Endothelial cell of umbilical vein (primary cell): ENCODE measurements around the gene DAPK2. TPM values are rescaled to one million over a fixed set of nuclear protein-coding genes. Genes with fewer than 3 reads are reported as not detected.

Experiments used
- BruUV-seq: library from RNA; stranded (reverse); fragments of 400-500 nt; replicated peaks from 2 replicates; lab custom pipeline; 2021; lab: Mats Ljungman, UMichigan
- CTCF ChIA-PET: fragments of 300-600, 350-600 bp; sonication (Branson Sonifier 250); formaldehyde crosslinking; loops from one replicate; lab custom pipeline; 2021; ENCODE audit warnings: antibody characterized with exemption, inconsistent platforms; lab: Charles Lee
- POLR2A ChIA-PET: fragments of 300-600, 350-600 bp; sonication (Branson Sonifier 250); formaldehyde crosslinking; loops from one replicate; lab custom pipeline; 2021; ENCODE audit warnings: antibody characterized with exemption, inconsistent platforms; lab: Charles Lee
- DNase-seq: peaks from one replicate; pipeline ENCODE4 v3.0.0-alpha.2; 2011; ENCODE audit warnings: low read depth, low spot score
- FAIRE-seq: peaks from 2 replicates; lab custom pipeline; 2011; peaks lifted over from hg19 to GRCh38; lab: Jason Lieb, UNC
- H2AFZ ChIP-seq: 2 replicates; pipeline ENCODE4 v1.6.0; 2012; ENCODE audit warnings: low read depth, low read length, control low read depth, inconsistent platforms
- H3K27ac ChIP-seq: 2 replicates; pipeline ENCODE4 v1.5.1; 2011; ENCODE audit warnings: low read depth, mild to moderate bottlenecking, control low read depth, low read length, moderate library complexity; ENCODE audit not compliant: insufficient read depth
- H3K27me3 ChIP-seq, 2 experiments: 2 replicates each; pipeline versions ENCODE4 v1.6.0 to v1.6.1; 2011; ENCODE audit warnings: low read length in 2 of 2, mixed read lengths in 1 of 2; ENCODE audit not compliant: control insufficient read depth in 2 of 2, insufficient read depth in 2 of 2
- H3K36me3 ChIP-seq, 2 experiments: 2 replicates in 1 of 2; 3 replicates in 1 of 2; pipeline ENCODE4 v1.5.1; 2011; ENCODE audit warnings: low read length in 2 of 2, mild to moderate bottlenecking in 1 of 2, moderate library complexity in 1 of 2; ENCODE audit not compliant: control insufficient read depth in 2 of 2, insufficient read depth in 2 of 2; ENCODE audit errors: extremely low read depth in 1 of 2
- H3K4me1 ChIP-seq: 3 replicates; pipeline ENCODE4 v1.5.1; 2011; ENCODE audit warnings: mild to moderate bottlenecking, low read length; ENCODE audit not compliant: control insufficient read depth, insufficient read depth; ENCODE audit errors: extremely low read depth
- H3K4me2 ChIP-seq: 2 replicates; pipeline ENCODE4 v1.6.1; 2011; ENCODE audit warnings: low read length, control low read depth, mixed read lengths; ENCODE audit not compliant: insufficient read depth
- H3K4me3 ChIP-seq, 3 experiments: fragments of 200-600 bp in 1 of 3; sonication (generic), shearing (Covaris generic) in 1 of 3; replicated peaks in 1 of 3; 2 replicates each; pipeline ENCODE4 v1.5.1; 2011 to 2016; ENCODE audit warnings: control low read depth in 3 of 3, low read length in 3 of 3, mild to moderate bottlenecking in 2 of 3, inconsistent platforms in 1 of 3, low read depth in 1 of 3, moderate library complexity in 1 of 3; ENCODE audit not compliant: insufficient read depth in 1 of 3
- H3K79me2 ChIP-seq: 2 replicates; pipeline ENCODE4 v1.6.0; 2012; ENCODE audit warnings: low read length, inconsistent platforms; ENCODE audit not compliant: control insufficient read depth, insufficient read depth
- H3K9ac ChIP-seq: replicated peaks from 2 replicates; pipeline ENCODE3; 2011; ENCODE audit warnings: low read length, control low read depth; ENCODE audit not compliant: insufficient read depth; ENCODE audit errors: extremely low read depth
- H3K9me1 ChIP-seq: replicated peaks from 3 replicates; pipeline ENCODE4 v1.6.0; 2011; ENCODE audit warnings: mild to moderate bottlenecking, low read length; ENCODE audit not compliant: control insufficient read depth, insufficient read depth; ENCODE audit errors: extremely low read depth
- H3K9me3 ChIP-seq: replicated peaks from 2 replicates; pipeline ENCODE4 v1.5.1; 2012; ENCODE audit warnings: low read length, inconsistent platforms; ENCODE audit not compliant: control insufficient read depth, insufficient read depth
- H4K20me1 ChIP-seq: replicated peaks from 2 replicates; pipeline ENCODE3; 2011; ENCODE audit warnings: mild to moderate bottlenecking, low read length; ENCODE audit not compliant: control insufficient read depth, insufficient read depth; ENCODE audit errors: extremely low read depth
- EZH2 ChIP-seq: IDR thresholded peaks from 2 replicates; pipeline ENCODE4 v1.6.1; 2012; ENCODE audit warnings: borderline replicate concordance, low read depth, mild to moderate bottlenecking, moderate library complexity, low read length, inconsistent platforms; ENCODE audit not compliant: severe bottlenecking
- FOS ChIP-seq: IDR thresholded peaks from 2 replicates; pipeline ENCODE4 v1.6.1; 2011; ENCODE audit warnings: mild to moderate bottlenecking, low read length, moderate library complexity, borderline replicate concordance; ENCODE audit not compliant: insufficient read depth
- GATA2 ChIP-seq: IDR thresholded peaks from 2 replicates; pipeline ENCODE4 v1.7.0; 2011; ENCODE audit warnings: low read depth, mild to moderate bottlenecking, moderate library complexity, mixed read lengths, low read length; ENCODE audit not compliant: insufficient read length, insufficient read depth
- JUN ChIP-seq: IDR thresholded peaks from 2 replicates; pipeline ENCODE4 v1.6.1; 2011; ENCODE audit warnings: borderline replicate concordance, low read depth; ENCODE audit not compliant: insufficient read length, insufficient read depth
- MYC ChIP-seq: IDR thresholded peaks from one replicate; pipeline ENCODE4 v1.6.1; 2011; ENCODE audit warnings: mild to moderate bottlenecking, low read depth, low read length
- POLR2A ChIP-seq: IDR thresholded peaks from 2 replicates; pipeline ENCODE4 v1.6.1; 2012; ENCODE audit warnings: low read depth, mild to moderate bottlenecking, control low read depth, low read length
- POLR2AphosphoS5 ChIP-seq: IDR thresholded peaks from 2 replicates; pipeline ENCODE4 v1.6.1; 2012; ENCODE audit warnings: low read depth, mild to moderate bottlenecking, control low read depth, low read length, moderate library complexity; ENCODE audit not compliant: insufficient read depth
- dilution Hi-C: fragments of 300-500 bp; cut with MboI; formaldehyde crosslinking; loops from one replicate; pipeline ENCODE4 v1.15.0; 2019; ENCODE audit warnings: low sequenced_read_pairs; ENCODE audit not compliant: extremely low pct_ligation_motif_present
- intact Hi-C: fragments of 100-400 bp; cut with micrococcal nuclease; formaldehyde crosslinking; loops from one replicate; pipeline ENCODE4 v1.10.0; 2022
- polyA plus RNA-seq, 4 experiments: library from polyadenylated mRNA; depleted of rRNA in 3 of 4; stranded (reverse) in 3 of 4; unstranded in 1 of 4; fragments of >200 nt; gene quantifications; 2 replicates each; pipeline versions ENCODE4 v1.2.1 to v1.2.3, GENCODE V29; 2011 to 2012; ENCODE audit warnings: missing spikeins in 1 of 4
- total RNA-seq: library from RNA; stranded (reverse); gene quantifications from 2 replicates; pipeline ENCODE4 v1.2.3, GENCODE V29; 2021
- TF ChIP-seq, protein P1 (sequence below), 2 donors: IDR thresholded peaks; 1 replicate in 1 of 2; 2 replicates in 1 of 2; pipeline ENCODE4 v1.5.1; 2011; ENCODE audit warnings: low read length in 2 of 2, mild to moderate bottlenecking in 2 of 2, moderate library complexity in 2 of 2, control low read depth in 1 of 2, inconsistent platforms in 1 of 2, low read depth in 1 of 2; ENCODE audit not compliant: insufficient read depth in 1 of 2; ENCODE audit errors: extremely low read depth in 1 of 2
- TF ChIP-seq, protein P2 (sequence below): IDR thresholded peaks from 2 replicates; pipeline ENCODE4 v1.6.1; 2011; ENCODE audit not compliant: insufficient read depth, insufficient read length

DAPK2 gene
- total and polyA plus RNA-seq, 2 donors (not counting 3 experiments of a cell fraction or from before 2014, with no cell fraction given) = 2.8 to 6.7 TPM

DNA sequence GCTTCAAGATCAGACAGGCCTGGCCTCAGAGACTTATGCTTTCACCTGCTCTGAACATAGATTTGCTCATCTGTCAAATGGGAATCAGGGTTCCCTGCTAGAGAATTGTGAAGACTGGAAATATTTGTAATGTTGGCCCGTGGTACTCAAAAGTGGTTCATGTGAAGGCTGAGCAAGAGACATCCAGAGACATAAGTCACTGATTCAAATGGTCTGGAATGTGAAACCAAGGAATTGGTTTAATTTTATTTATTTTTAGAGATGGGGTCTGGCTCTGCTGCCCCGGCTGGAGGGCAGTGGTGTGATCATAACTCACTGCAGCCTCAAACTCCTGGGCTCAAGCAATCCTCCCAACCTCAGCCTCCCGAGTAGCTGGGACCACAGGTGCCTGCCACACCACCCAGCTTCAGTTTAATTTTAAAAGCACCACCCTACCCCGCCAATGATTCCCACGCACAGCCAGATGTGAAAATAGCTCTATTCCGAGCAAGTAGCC lies 60.1 kb downstream of the DAPK2 start:
- Histone ChIP-seq H3K4me1 (no peaks in the 10 kb centered on the region), H3K4me3 (no peak overlapping the region), H3K4me2 (no peak overlapping the region), H3K9ac (no peak overlapping the region), H3K27me3 (no peaks in the 10 kb centered on the region), H3K79me2 (no peaks in the 10 kb centered on the region), H2AFZ (no peak overlapping the region), H3K9me3 (no peaks in the 10 kb centered on the region), H4K20me1 (no peaks in the 10 kb centered on the region), H3K9me1 (no peaks in the 10 kb centered on the region), H3K27ac (no peak overlapping the region), H3K36me3 (no peaks in the 10 kb centered on the region)
- TF ChIP-seq EZH2 = no peak
- TF ChIP-seq POLR2A = no peak
- TF ChIP-seq, protein P1, sequence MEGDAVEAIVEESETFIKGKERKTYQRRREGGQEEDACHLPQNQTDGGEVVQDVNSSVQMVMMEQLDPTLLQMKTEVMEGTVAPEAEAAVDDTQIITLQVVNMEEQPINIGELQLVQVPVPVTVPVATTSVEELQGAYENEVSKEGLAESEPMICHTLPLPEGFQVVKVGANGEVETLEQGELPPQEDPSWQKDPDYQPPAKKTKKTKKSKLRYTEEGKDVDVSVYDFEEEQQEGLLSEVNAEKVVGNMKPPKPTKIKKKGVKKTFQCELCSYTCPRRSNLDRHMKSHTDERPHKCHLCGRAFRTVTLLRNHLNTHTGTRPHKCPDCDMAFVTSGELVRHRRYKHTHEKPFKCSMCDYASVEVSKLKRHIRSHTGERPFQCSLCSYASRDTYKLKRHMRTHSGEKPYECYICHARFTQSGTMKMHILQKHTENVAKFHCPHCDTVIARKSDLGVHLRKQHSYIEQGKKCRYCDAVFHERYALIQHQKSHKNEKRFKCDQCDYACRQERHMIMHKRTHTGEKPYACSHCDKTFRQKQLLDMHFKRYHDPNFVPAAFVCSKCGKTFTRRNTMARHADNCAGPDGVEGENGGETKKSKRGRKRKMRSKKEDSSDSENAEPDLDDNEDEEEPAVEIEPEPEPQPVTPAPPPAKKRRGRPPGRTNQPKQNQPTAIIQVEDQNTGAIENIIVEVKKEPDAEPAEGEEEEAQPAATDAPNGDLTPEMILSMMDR (IDR thresholded peaks at IDR 0.05; ENCODE audit: extremely low read depth in 1 of 2, insufficient read depth in 1 of 2, low read depth in 1 of 2, low read length in 2 of 2) = no peak
- TF ChIP-seq GATA2 = no peak
- no peak for TF ChIP-seq MYC
- TF ChIP-seq POLR2AphosphoS5 = no peak
- no peak for TF ChIP-seq FOS
- TF ChIP-seq, protein P2, sequence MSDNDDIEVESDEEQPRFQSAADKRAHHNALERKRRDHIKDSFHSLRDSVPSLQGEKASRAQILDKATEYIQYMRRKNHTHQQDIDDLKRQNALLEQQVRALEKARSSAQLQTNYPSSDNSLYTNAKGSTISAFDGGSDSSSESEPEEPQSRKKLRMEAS = no peak
- no peak for TF ChIP-seq JUN
- CTCF ChIA-PET = interaction anchor here (1.0 to 2.5 kb wide), 5 partner anchors 41 to 234 kb away, joined by 3 to 16 read pairs (median 5); partner anchors contain the start of gene DAPK2
- DNase-seq (no peak), FAIRE-seq (no peak)
- intact Hi-C loops = no loop called here
- dilution Hi-C loops = no loop called here
- POLR2A ChIA-PET = no interaction called here
- no TSS peak for BruUV-seq
